OCI-LY1 (cell line): ENCODE measurements around the gene COMMD1.

Experiments
- H2AFZ ChIP-seq: fragments of 200-600 bp; sonication (generic), shearing (Covaris generic); 2 replicates; pipeline ENCODE4 v1.6.0; 2014; ENCODE audit warnings: antibody characterized with exemption, mild to moderate bottlenecking, low read length
- H3F3A ChIP-seq: fragments of 200-600 bp; sonication (generic), shearing (Covaris generic); 2 replicates; pipeline ENCODE4 v1.6.0; 2014; ENCODE audit warnings: mild to moderate bottlenecking, antibody characterized with exemption, low read length, moderate library complexity; ENCODE audit not compliant: insufficient read depth
- H3K27ac ChIP-seq: fragments of 200-600 bp; sonication (generic); 2 replicates; pipeline ENCODE4 v1.5.1; 2014; ENCODE audit warnings: low read length, mixed run types, mild to moderate bottlenecking, low read depth; ENCODE audit not compliant: poor library complexity, severe bottlenecking
- H3K27me3 ChIP-seq: fragments of 200-600 bp; sonication (generic); 2 replicates; pipeline ENCODE4 v1.6.0; 2014; ENCODE audit warnings: antibody characterized with exemption, mild to moderate bottlenecking, low read length, moderate library complexity; ENCODE audit not compliant: insufficient read depth
- H3K36me3 ChIP-seq: fragments of 200-600 bp; sonication (generic); 2 replicates; pipeline ENCODE4 v1.6.1; 2014; ENCODE audit warnings: mild to moderate bottlenecking, antibody characterized with exemption, low read length, moderate library complexity, mixed read lengths; ENCODE audit not compliant: insufficient read depth
- H3K4me1 ChIP-seq: fragments of 200-600 bp; sonication (generic); 2 replicates; pipeline ENCODE4 v1.5.1; 2014; ENCODE audit warnings: mild to moderate bottlenecking, low read length, moderate library complexity; ENCODE audit not compliant: insufficient read depth, severe bottlenecking
- H3K4me2 ChIP-seq: fragments of 200-600 bp; sonication (generic), shearing (Covaris generic); 2 replicates; pipeline ENCODE4 v1.6.1; 2014; ENCODE audit warnings: low read length
- H3K4me3 ChIP-seq: fragments of 200-600 bp; sonication (generic); 2 replicates; pipeline ENCODE4 v1.5.1; 2014; ENCODE audit warnings: low read length, low read depth, mild to moderate bottlenecking, mixed read lengths; ENCODE audit not compliant: poor library complexity, severe bottlenecking
- H3K79me2 ChIP-seq: fragments of 200-600 bp; shearing (Covaris generic); 2 replicates; pipeline ENCODE4 v1.6.1; 2016; ENCODE audit warnings: mixed run types, low read length, mixed read lengths; ENCODE audit not compliant: insufficient read depth
- H3K9ac ChIP-seq: fragments of 200-600 bp; sonication (generic), shearing (Covaris generic); 2 replicates; pipeline ENCODE4 v1.6.1; 2014; ENCODE audit warnings: mild to moderate bottlenecking, low read length, mixed read lengths
- H3K9me2 ChIP-seq: fragments of 200-600 bp; sonication (generic), shearing (Covaris generic); 2 replicates; pipeline ENCODE4 v1.6.1; 2014; ENCODE audit warnings: low read depth, mild to moderate bottlenecking, low read length, mixed read lengths
- H3K9me3 ChIP-seq: fragments of 200-600 bp; shearing (Covaris generic); 2 replicates; pipeline ENCODE4 v1.6.1; 2014; ENCODE audit warnings: low read length, mixed read lengths
- H4K20me1 ChIP-seq: fragments of 200-600 bp; sonication (generic), shearing (Covaris generic); 2 replicates; pipeline ENCODE4 v1.6.0; 2016; ENCODE audit warnings: mild to moderate bottlenecking, low read length; ENCODE audit not compliant: insufficient read depth
- CTCF ChIP-seq: fragments of 200-600 bp; sonication (generic), shearing (Covaris generic); IDR thresholded peaks from 2 replicates; pipeline ENCODE4 v1.5.1; 2017; ENCODE audit warnings: mild to moderate bottlenecking, antibody characterized with exemption, low read length, moderate library complexity, mixed read lengths
- EZH2 ChIP-seq: fragments of 200-600 bp; sonication (generic), shearing (Covaris generic); IDR thresholded peaks from 2 replicates; pipeline ENCODE4 v1.8.0; 2017; ENCODE audit warnings: borderline replicate concordance, mixed run types, mild to moderate bottlenecking, antibody characterized with exemption, low read length, moderate library complexity, mixed read lengths

COMMD1 gene

DNA sequence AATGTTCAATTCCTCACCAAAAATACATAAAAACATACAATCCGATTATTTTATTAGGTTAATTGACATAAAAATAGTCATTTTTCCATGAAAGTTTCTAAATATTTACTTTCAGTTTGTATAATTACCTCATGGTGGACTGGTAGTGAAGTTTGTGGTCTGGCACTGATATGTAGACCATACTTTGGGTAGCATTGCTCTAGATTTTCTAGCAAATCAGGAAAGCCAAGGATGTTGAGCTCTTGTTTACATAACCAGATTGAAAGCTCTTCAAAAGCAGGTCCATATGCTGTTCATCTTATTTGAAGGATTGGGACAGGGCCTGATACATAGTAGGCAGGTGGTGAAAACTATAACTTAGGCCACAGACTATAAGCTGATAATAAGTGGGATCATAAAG, 61.8 kb downstream of the COMMD1 start:
- Histone ChIP-seq H2AFZ (no peak overlapping the region), H3K9ac (no peak overlapping the region), H3K4me2 (no peak overlapping the region), H4K20me1 (no peaks in the 10 kb centered on the region), H3K27me3 (no peaks in the 10 kb centered on the region), H3K36me3 (no peaks in the 10 kb centered on the region), H3K27ac (no peak overlapping the region), H3K9me2 (no peaks in the 10 kb centered on the region), H3K9me3 (no peaks in the 10 kb centered on the region), H3F3A (no peaks in the 10 kb centered on the region), H3K79me2 (0 out of 2 replicates have a peak, but pooled peaks cover 4% of the 10 kb centered on the region), H3K4me3 (no peak overlapping the region), H3K4me1 (no peaks in the 10 kb centered on the region)
- TF ChIP-seq CTCF, result no peak
- TF ChIP-seq EZH2, result no peak

DNA sequence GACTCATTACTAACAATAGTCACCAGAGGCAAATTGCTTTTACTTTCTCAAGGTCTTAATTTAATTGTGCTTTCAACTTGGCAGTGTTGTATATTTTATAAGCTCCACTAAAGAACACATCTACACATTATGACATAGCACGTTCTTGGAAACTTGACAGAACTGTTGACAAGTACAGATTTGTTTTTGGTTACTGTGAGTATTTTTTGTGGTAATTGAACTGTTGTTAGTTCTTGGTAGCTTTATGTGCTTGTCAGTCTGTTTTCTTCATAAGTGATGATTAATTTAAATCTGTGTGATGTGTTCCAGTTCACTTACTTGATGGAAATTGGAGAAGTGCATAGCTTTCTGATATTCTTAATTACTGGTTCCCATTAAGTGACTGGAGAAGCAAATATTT, 63.9 kb downstream of the COMMD1 start:
- Histone ChIP-seq H3K4me1 (no peaks in the 10 kb centered on the region), H3F3A (no peaks in the 10 kb centered on the region), H3K27ac (no peak overlapping the region), H3K36me3 (no peaks in the 10 kb centered on the region), H4K20me1 (no peaks in the 10 kb centered on the region), H2AFZ (no peak overlapping the region), H3K9me2 (no peaks in the 10 kb centered on the region), H3K9me3 (no peaks in the 10 kb centered on the region), H3K9ac (no peak overlapping the region), H3K79me2 (0 out of 2 replicates have a peak, but pooled peaks cover 4% of the 10 kb centered on the region), H3K4me2 (no peak overlapping the region), H3K4me3 (no peak overlapping the region), H3K27me3 (no peaks in the 10 kb centered on the region)
- TF ChIP-seq EZH2 (no peak), CTCF (no peak)

DNA sequence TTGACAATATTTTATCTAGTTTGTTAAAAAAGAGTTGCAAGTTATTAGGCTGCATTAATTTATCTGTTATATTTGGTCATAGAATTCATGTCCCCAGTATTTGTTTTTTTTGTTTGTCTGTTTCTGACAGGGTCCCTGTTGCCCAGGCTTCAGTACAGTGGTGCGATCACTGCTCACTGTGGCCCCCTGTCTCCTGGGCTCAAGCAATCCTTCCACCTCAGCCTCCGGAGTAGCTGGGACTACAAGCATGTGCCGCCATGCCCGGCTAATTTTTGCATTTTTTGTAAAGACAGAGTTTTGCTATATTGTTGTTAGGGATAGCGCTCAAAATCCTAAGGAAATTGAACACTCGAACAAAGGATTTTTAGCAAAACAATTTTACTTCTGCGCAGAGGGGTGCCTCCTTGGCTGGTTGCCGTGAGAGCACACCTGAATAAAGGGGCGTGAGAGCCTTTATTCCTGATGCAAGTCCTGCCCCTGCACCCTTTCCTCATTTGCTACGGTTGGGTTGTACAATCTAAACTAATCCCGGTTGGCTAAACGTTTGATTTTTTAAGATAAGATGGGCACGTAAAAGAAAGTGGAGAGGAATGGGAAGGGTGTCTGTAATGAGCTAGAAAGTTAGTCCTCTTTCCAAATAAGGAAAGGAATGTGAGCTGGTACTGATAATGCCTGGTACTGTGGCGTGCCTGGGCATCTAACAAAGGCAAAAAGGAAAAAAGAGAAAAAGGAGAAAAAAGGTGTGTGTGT, 65.5 kb downstream of the COMMD1 start:
- Histone ChIP-seq H3K79me2 (0 out of 2 replicates have a peak, but pooled peaks cover 4% of the 10 kb centered on the region), H3F3A (no peaks in the 10 kb centered on the region), H3K4me2 (no peak overlapping the region), H3K9me3 (no peaks in the 10 kb centered on the region), H4K20me1 (no peaks in the 10 kb centered on the region), H3K36me3 (no peaks in the 10 kb centered on the region), H3K4me3 (no peak overlapping the region), H3K9me2 (no peaks in the 10 kb centered on the region), H3K9ac (no peak overlapping the region), H3K27ac (no peak overlapping the region), H3K27me3 (no peaks in the 10 kb centered on the region), H2AFZ (no peak overlapping the region), H3K4me1 (no peaks in the 10 kb centered on the region)
- TF ChIP-seq CTCF (no peak; the same call in 1 of the 2 replicates), EZH2 (no peak)
